HG03457 (cell line): Measurements from ENCODE around the gene BCKDK.

ENCODE experiments used
- ATAC-seq: cut with Tn5 transposase; IDR thresholded peaks from one replicate; pipeline ENCODE4 v1.9.1; 2021; ENCODE audit warnings: moderate number of reproducible peaks; ENCODE audit not compliant: unreplicated experiment

BCKDK gene

DNA sequence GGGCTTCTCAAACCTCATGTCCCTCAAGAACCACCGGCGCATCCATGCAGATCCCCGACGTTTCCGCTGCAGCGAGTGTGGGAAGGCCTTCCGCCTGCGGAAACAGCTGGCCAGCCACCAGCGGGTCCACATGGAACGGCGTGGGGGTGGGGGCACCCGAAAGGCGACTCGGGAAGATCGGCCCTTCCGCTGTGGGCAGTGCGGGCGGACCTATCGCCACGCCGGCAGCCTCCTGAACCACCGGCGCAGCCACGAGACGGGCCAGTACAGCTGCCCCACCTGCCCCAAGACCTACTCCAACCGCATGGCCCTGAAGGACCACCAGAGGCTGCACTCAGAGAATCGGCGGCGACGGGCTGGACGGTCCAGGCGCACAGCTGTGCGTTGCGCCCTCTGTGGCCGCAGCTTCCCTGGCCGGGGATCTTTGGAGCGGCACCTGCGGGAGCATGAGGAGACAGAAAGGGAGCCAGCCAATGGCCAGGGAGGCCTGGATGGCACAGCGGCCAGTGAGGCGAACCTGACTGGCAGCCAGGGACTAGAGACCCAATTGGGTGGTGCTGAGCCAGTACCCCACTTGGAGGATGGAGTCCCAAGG lies 28.1 kb upstream of the BCKDK start:
- no peak for ATAC-seq

DNA sequence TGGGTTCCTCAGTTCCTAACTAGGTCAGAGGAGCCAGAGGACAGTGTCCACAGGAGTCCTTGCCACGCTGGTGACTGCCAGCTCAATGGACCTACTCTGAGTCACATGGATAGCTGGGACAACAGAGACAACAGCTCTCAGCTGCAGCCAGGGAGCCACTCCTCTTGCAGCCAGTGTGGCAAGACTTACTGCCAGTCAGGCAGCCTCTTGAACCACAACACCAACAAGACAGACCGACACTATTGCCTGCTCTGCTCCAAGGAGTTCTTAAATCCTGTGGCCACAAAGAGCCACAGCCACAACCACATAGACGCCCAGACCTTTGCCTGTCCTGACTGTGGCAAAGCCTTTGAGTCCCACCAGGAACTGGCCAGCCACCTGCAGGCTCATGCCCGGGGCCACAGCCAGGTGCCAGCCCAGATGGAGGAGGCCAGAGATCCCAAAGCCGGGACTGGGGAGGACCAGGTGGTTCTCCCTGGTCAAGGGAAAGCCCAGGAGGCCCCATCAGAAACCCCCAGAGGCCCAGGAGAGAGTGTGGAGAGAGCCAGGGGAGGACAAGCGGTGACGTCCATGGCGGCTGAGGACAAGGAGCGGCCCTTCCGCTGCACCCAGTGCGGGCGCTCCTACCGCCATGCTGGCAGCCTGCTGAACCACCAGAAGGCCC lies 27.3 kb upstream of the BCKDK start:
- no peak for ATAC-seq

DNA sequence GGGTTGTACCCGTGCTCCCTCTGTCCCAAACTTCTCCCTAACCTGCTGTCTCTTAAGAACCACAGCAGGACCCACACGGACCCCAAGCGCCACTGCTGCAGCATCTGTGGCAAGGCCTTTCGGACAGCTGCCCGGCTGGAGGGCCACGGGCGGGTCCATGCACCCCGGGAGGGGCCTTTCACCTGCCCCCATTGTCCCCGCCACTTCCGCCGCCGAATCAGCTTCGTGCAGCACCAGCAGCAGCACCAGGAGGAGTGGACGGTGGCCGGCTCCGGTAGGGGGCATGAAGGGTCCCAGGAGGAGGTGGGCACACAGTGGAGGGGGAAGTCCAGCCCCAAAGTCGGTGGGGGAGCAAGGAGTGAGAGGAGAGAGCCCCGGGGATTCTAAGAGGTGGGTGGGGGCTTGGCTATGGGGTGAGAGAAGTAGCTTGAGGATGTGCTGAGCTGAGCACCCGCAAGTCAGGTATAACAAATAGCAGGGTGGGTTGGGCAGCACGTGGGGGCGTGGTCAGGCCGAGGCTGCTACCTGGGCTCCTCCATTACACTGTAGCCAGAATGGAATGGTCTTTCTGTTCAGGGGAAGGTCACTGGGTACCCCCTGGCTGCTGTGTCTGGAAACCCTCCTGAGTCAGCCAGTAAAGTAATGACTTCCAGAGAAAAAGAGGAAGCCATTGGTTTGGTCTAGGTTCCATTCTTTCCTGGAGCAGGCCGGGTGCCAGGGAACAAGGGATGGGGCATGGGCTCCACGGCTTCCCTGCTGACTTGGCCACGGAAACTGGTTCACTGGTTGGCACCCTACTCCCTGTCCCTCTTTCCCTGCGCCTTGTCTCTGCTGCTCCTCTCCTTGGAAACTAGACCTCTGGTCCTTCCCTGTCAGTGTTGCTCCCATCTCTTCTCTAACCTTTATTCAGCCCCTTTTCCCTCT lies 26.5 kb upstream of the BCKDK start:
- ATAC-seq, result no peak

- ATAC-seq, result no peak
These were observed 25.7 kb upstream of the BCKDK start for GRCh38 chr16:31082368-31083045.

DNA sequence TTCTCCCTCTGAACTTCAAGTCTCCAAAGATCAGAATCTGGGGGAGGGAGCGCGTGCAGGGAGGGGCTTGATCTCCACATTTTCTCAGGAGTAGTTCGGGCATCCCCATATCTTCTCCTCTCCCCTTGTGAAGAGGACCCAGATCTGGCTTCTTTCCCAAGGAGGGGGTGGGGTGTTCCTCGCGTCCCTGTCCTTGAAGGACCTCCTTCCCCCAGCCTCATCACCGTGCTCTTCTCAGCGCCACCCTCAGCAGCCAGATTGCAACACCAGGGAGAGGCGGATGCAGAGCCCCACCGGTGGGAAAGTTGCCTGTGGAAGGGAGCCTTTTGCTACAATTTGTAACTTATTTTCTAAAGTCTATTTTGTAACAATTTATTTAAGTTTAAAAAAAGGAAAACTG lies 25.1 kb upstream of the BCKDK start:
- no peak for ATAC-seq

DNA sequence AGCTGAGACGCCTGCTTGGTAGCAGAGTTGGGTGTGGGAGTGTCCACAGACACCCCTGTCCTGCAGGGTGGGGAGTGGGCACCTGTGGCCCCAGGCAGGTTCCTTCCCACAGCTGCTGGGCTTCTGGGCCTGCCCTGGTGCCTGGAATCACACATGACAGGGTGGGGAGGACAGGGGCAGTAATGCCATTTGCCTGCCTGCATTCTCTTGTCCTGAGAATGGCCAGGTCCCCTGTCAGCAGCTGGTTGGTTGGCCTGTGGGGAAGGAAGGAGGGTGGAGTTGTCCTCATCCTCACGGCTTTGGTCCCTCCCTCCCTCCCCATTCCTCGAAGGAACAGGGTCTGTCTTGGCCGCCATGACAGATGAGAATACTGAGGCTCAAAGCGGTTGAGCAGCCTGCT lies 24.6 kb upstream of the BCKDK start:
- no peak for ATAC-seq

GRCh38 chr16:31083981-31084380 lies 24.2 kb upstream of the BCKDK start:
- ATAC-seq, result no peak

DNA sequence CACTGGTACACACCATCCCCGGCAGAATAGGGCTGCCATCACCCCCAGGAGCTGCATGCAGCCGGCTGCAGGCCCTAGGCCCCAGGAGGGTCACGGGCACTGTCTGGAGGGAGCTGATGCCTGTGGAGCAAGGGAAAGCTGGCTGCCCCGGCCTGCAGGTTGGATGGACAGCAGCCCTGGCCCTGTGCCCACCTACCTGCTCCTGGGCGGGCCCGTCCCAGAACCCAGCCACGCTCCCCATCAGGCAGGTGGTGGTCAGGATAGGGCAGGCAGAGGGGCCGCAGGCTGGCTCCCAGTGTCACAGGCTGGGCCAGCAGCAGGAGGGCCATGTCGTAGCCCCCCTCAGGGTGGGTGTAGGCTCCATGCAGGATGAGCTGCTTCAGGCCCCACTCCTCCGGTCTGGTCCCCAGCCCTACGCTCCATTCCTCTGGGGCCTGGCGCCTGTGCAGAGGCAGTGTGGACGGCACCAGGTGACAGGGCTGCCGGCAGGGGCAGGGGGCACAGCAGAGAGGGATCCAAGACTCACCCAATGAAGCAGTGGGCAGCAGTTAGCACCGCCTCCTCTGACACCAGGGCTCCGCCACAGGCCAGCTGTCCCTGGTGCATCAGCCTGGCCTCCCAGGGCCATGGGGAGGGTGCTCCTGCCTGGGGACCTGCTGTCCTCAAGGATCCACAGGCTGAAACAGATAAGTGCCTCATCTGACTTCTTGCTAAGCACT lies 23.4 kb upstream of the BCKDK start:
- ATAC-seq, result no peak

GRCh38 chr16:31085411-31085810 lies 22.8 kb upstream of the BCKDK start:
- ATAC-seq, result no peak

GRCh38 chr16:31085873-31086628 lies 22.1 kb upstream of the BCKDK start:
- no peak for ATAC-seq

DNA sequence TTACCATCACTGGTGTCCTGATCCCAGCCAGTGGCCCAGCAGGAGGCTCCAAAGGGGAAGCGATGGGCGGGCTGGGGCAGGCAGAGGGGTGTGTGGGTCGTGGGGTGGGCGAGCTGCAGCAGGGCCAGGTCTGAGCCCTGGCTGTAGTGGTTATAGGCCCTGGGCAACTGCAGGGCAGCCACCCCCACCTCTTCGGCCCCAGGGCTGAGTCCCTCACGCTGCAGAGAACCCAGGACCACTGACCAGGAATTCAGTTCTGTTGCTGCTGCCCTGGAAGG lies 21.6 kb upstream of the BCKDK start:
- ATAC-seq, result no peak

DNA sequence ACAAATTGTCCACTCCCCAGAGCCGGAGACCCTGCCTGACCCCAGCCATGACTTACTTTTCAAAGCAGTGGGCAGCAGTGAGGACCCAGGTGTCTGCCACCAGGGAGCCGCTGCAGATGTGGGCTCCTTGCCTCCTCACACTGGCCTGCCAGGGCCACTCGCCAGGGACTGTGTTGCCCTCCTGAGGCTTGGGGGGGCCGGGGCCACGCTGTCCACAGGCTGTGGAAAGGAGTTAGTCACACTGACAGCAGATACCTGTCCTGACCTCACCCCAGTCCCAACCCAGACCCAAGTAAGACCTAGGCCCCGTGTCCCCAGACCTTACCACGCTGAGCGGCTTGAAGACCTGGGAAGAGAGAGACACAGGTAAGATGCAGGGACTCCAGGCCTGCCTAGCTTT lies 20.7 kb upstream of the BCKDK start:
- no peak for ATAC-seq

DNA sequence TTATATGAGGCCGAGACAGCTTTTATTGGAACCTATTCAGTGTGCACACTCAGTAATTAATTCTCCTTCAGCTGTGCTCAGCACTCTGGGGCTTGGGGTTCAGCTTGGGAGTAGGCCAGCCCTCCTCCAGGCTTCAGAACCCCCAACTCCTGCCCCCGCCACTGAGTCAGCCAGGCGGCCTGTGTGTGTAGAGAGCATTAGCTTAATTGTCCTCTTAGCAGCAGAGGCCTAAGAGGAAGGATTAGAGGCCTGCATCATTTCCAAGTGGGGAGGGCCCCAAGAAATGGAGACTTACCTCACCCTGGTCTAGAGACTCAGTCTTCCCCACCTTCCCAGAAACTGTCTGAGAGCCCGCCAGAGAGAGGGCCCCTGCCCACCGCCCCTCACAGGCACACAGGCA lies 20.2 kb upstream of the BCKDK start:
- ATAC-seq, result no peak

- no peak for ATAC-seq
These were observed 19.6 kb upstream of the BCKDK start, which contains the start of gene PRSS53 for GRCh38 chr16:31088459-31089183. Gene PRSS53 (minus strand): TSS chr16:31088943. CDS start chr16:31088809, 134 bp downstream.

GRCh38 chr16:31089199-31089598 lies 19.0 kb upstream of the BCKDK start:
- no peak for ATAC-seq

DNA sequence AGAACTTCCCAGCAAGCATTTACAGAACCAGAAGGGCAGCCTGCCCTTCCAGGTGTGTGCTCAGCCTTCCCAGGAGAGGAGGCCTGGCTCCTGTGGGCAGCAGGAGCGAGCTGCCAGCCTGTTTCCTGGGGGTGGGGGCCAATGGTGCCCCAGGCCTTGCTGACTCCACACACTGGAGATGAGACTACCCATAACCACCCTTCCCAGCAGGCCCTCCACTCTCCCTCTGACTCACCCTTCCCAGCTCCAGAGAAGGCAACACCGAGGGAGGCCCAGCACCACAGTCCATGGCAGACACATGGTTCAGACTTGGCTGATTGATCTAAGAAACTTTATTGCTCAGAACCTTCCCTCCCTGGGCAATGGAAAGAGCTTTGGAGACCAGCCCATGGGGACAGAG lies 17.6 kb upstream of the BCKDK start:
- ATAC-seq, result no peak

DNA sequence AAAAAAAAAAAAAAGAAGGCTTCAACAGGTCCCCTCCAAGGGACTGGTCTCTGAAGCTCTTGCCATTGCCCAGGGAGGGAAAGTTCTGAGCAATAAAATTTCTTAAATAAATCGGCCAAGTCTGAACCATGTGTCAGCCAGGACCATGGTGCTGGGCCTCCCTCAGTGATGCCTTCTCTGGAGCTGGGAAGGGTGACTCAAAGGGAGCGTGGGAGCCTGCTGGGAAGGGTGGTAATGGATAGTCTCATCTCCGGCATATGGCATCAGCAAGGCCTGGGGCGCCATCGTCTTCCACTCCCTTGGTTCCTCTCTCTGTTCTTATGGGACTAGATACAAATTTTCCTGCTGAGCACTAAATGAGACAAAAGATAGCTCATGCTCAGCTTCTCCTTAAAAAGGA lies 15.9 kb upstream of the BCKDK start:
- no peak for ATAC-seq

GRCh38 chr16:31093132-31093703 lies 15.0 kb upstream of the BCKDK start:
- no peak for ATAC-seq

- no peak for ATAC-seq
These were observed 14.1 kb upstream of the BCKDK start for GRCh38 chr16:31094088-31094423.
